WTC11 (cell line): ENCODE results near the gene SEMA4G.

Source experiments
- CREB1 ChIP-seq: sonication (generic); formaldehyde crosslinking; IDR thresholded peaks from 2 replicates; pipeline ENCODE4 v1.8.0; 2023; ENCODE audit warnings: mild to moderate bottlenecking, missing genetic modification reagents
- ETV6 ChIP-seq: sonication (generic); formaldehyde crosslinking; IDR thresholded peaks from 2 replicates; pipeline ENCODE4 v1.8.1; 2022; ENCODE audit warnings: mild to moderate bottlenecking, missing genetic modification reagents
- MAX ChIP-seq: sonication (generic); formaldehyde crosslinking; IDR thresholded peaks from 2 replicates; pipeline ENCODE4 v1.8.0; 2022; ENCODE audit warnings: mild to moderate bottlenecking, missing genetic modification reagents
- PREB ChIP-seq: sonication (generic); formaldehyde crosslinking; IDR thresholded peaks from 2 replicates; pipeline ENCODE4 v1.8.1; 2022; ENCODE audit warnings: mild to moderate bottlenecking, missing genetic modification reagents, moderate library complexity, borderline replicate concordance
- TF ChIP-seq, protein P1 (sequence below): fragments of 200-600 bp; IDR thresholded peaks from 2 replicates; pipeline ENCODE4 v1.8.0; 2022; ENCODE audit warnings: antibody characterized with exemption
- TF ChIP-seq, protein P2 (sequence below): sonication (generic); formaldehyde crosslinking; conservative IDR thresholded peaks from 2 replicates; pipeline ENCODE4 v1.8.1; 2022; ENCODE audit warnings: mild to moderate bottlenecking, missing genetic modification reagents

- no peak for TF ChIP-seq MAX (CRISPR knock-in tag)
- TF ChIP-seq, protein P1, sequence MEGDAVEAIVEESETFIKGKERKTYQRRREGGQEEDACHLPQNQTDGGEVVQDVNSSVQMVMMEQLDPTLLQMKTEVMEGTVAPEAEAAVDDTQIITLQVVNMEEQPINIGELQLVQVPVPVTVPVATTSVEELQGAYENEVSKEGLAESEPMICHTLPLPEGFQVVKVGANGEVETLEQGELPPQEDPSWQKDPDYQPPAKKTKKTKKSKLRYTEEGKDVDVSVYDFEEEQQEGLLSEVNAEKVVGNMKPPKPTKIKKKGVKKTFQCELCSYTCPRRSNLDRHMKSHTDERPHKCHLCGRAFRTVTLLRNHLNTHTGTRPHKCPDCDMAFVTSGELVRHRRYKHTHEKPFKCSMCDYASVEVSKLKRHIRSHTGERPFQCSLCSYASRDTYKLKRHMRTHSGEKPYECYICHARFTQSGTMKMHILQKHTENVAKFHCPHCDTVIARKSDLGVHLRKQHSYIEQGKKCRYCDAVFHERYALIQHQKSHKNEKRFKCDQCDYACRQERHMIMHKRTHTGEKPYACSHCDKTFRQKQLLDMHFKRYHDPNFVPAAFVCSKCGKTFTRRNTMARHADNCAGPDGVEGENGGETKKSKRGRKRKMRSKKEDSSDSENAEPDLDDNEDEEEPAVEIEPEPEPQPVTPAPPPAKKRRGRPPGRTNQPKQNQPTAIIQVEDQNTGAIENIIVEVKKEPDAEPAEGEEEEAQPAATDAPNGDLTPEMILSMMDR = no peak
- TF ChIP-seq CREB1 (CRISPR knock-in tag) = no peak
- TF ChIP-seq, protein P2, sequence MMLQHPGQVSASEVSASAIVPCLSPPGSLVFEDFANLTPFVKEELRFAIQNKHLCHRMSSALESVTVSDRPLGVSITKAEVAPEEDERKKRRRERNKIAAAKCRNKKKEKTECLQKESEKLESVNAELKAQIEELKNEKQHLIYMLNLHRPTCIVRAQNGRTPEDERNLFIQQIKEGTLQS (CRISPR knock-in tag) = no peak
- TF ChIP-seq ETV6 (CRISPR knock-in tag) = no peak
- TF ChIP-seq PREB (CRISPR knock-in tag) = no peak
These were observed 44.1 kb downstream of the SEMA4G start for GRCh38 chr10:101013365-101013825.
